Activated naive CD4-positive, alpha-beta T cell treated with anti-CD3 and anti-CD28 coated beads, Interleukin-2, amount 50 U/mL, for 24 hours (primary cell): Measurements from ENCODE around the gene GRIA4.

Source experiments
- H3K27ac Mint-ChIP-seq: one replicate; pipeline ENCODE4 v1.8.0; 2021; ENCODE audit warnings: mild to moderate bottlenecking, mixed read lengths
- H3K27me3 Mint-ChIP-seq: one replicate; pipeline ENCODE4 v1.8.0; 2021; ENCODE audit warnings: mixed read lengths
- H3K36me3 Mint-ChIP-seq: one replicate; pipeline ENCODE4 v1.8.0; 2021; ENCODE audit warnings: mixed read lengths
- H3K4me1 Mint-ChIP-seq: one replicate; pipeline ENCODE4 v1.8.0; 2021; ENCODE audit warnings: mixed read lengths
- H3K4me3 Mint-ChIP-seq: one replicate; pipeline ENCODE4 v1.8.0; 2021; ENCODE audit warnings: mild to moderate bottlenecking, mixed read lengths
- H3K9me3 Mint-ChIP-seq: one replicate; pipeline ENCODE4 v1.8.0; 2021; ENCODE audit warnings: mixed read lengths

GRIA4 gene

GRCh38 chr11:105829084-105829483, 219.2 kb downstream of the GRIA4 start:
- H3K4me3 Mint-ChIP-seq = no peak overlapping the region
- H3K9me3 Mint-ChIP-seq = no peaks in the 10 kb centered on the region
- no peaks in the 10 kb centered on the region for H3K36me3 Mint-ChIP-seq
- no peak overlapping the region for H3K27ac Mint-ChIP-seq
- H3K27me3 Mint-ChIP-seq = peaks cover 2% of the 10 kb centered on the region
- H3K4me1 Mint-ChIP-seq = no peaks in the 10 kb centered on the region

- H3K9me3 Mint-ChIP-seq = no peaks in the 10 kb centered on the region
- no peak overlapping the region for H3K4me3 Mint-ChIP-seq
Observed at GRCh38 chr11:105834461-105834860, 224.6 kb downstream of the GRIA4 start.

DNA sequence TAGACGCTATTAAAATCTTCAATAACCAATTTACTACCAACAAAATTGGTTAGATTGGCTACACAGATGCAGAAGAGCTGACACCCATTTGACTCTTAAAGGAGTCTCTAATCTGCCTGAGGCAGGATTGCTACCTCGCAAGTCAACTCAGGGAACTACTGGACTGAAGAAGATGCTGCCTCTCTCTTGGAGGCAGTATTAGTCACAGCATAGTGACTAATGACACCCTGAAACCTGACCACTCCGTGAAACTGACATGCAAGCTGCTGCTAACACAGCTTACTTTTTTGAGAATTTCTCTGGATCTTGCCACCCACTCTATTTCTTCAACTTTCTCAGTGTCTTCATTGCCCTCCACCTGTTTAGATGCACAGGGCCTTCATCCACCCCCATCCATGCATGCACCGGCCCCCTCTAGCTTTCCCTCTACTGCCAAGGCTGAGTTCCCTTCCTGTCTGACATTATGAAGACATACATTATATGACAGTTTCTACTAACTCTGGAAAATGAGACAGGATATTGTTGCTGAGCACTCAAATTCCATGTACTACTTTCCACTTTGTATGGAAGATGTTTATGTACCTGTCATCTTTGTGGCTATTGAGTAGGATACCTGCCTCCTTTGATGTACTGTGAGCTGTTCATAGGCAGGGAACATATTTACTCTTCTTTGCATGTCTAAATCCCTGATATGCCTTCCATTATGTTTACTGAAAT, 229.0 kb downstream of the GRIA4 start:
- no peaks in the 10 kb centered on the region for H3K9me3 Mint-ChIP-seq
- H3K4me1 Mint-ChIP-seq = no peaks in the 10 kb centered on the region

More at GRCh38 chr11:105834461-105834860, 224.6 kb downstream of the GRIA4 start:
- Mint-ChIP-seq H3K27me3 (peaks cover 2% of the 10 kb centered on the region), H3K27ac (no peak overlapping the region), H3K36me3 (no peaks in the 10 kb centered on the region), H3K4me1 (no peaks in the 10 kb centered on the region)

DNA sequence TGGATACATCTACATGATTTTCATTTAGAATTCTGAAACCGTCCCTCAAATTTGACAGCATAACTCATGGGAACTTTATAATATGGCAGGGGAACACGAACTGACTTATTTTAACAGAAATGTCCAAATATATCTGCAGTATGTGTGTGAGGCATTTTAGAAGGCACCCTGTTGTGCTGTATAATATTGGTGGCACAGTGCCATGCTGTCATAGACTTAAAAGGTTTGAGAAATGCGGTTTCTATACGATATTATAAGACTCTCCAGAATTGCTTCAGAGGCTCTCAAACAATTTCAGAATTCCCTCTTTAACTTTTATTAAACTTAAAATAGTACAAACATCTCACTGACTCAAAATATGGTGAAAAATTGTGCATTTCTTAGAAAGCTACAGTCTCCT, 230.5 kb downstream of the GRIA4 start:
- no peaks in the 10 kb centered on the region for H3K4me1 Mint-ChIP-seq
- no peaks in the 10 kb centered on the region for H3K27me3 Mint-ChIP-seq
- H3K36me3 Mint-ChIP-seq = no peaks in the 10 kb centered on the region
- H3K9me3 Mint-ChIP-seq = no peaks in the 10 kb centered on the region
- H3K27ac Mint-ChIP-seq = no peak overlapping the region
- H3K4me3 Mint-ChIP-seq = no peak overlapping the region

More for the DNA sequence above, 229.0 kb downstream of the GRIA4 start:
- no peak overlapping the region for H3K27ac Mint-ChIP-seq
- H3K36me3 Mint-ChIP-seq = no peaks in the 10 kb centered on the region
- no peaks in the 10 kb centered on the region for H3K27me3 Mint-ChIP-seq
- H3K4me3 Mint-ChIP-seq = no peak overlapping the region

DNA sequence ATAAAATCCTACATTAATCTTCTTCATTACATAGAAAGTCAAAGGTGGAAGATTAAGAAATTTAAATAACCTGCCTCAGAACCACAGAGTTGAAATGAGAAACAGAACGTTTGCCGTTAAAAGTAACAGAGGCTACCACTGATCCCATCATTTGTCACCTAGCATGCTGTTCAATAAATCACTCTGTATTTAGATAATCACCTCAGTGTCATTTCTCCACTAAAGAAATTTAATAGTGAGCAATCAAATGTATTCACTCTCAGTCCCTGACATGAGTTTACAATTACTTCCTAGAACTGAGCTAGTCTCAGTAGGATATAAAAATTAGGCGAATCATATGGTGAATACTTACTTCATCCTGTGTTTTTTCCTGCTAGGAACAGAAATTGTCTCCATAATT, 242.5 kb downstream of the GRIA4 start:
- H3K36me3 Mint-ChIP-seq = no peaks in the 10 kb centered on the region
- peaks cover 4% of the 10 kb centered on the region for H3K27me3 Mint-ChIP-seq
- no peaks in the 10 kb centered on the region for H3K4me1 Mint-ChIP-seq
- H3K9me3 Mint-ChIP-seq = no peaks in the 10 kb centered on the region
- no peak overlapping the region for H3K27ac Mint-ChIP-seq
- no peak overlapping the region for H3K4me3 Mint-ChIP-seq

GRCh38 chr11:105854269-105854668, 244.4 kb downstream of the GRIA4 start:
- no peaks in the 10 kb centered on the region for H3K36me3 Mint-ChIP-seq
- no peak overlapping the region for H3K27ac Mint-ChIP-seq

DNA sequence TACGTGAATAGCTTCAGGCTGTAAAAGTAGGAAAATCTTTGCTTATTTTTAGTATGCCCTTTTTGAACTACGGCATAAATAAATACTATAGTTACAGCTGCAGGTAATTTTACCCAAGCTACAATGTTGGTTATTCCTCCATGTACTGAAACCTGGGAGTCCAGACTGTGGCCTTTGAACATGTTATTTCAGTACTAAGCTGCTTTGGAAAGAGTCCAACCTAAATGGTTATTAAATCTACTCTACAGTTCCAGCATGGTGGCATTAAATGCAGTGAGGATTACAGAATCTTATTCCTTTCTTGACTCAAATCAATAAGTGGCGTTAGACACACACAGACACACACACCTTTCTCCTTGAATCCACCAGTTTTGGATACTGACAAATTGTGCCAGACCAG, 247.1 kb downstream of the GRIA4 start:
- no peak overlapping the region for H3K4me3 Mint-ChIP-seq
- no peak overlapping the region for H3K27ac Mint-ChIP-seq
- peaks cover 1% of the 10 kb centered on the region for H3K27me3 Mint-ChIP-seq
- H3K9me3 Mint-ChIP-seq = no peaks in the 10 kb centered on the region
- no peaks in the 10 kb centered on the region for H3K4me1 Mint-ChIP-seq
- H3K36me3 Mint-ChIP-seq = no peaks in the 10 kb centered on the region

More at GRCh38 chr11:105854269-105854668, 244.4 kb downstream of the GRIA4 start:
- Mint-ChIP-seq H3K9me3 (no peaks in the 10 kb centered on the region), H3K4me1 (no peaks in the 10 kb centered on the region), H3K4me3 (no peak overlapping the region), H3K27me3 (peaks cover 1% of the 10 kb centered on the region)

GRCh38 chr11:105857728-105858127, 247.9 kb downstream of the GRIA4 start:
- Mint-ChIP-seq H3K4me1 (no peaks in the 10 kb centered on the region), H3K27me3 (peaks cover 2% of the 10 kb centered on the region), H3K9me3 (no peaks in the 10 kb centered on the region), H3K27ac (no peak overlapping the region), H3K36me3 (no peaks in the 10 kb centered on the region), H3K4me3 (no peak overlapping the region)

DNA sequence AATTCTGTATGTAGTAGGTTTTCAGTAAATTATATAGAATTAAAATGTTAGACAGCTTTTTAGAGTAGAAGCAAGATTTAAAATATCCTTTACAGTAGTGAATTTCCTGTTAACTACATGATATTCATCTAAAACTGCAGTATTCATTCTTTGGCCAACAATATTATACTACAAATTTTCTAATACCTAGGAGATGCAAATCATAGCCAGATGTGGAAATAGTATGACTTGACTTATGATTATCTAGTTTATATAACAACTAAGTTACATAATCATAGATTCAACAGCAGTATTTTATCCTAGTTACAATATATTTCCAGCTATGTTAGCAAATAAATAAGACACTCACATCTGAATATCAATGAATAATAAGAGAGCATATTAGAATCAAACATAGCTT, 249.0 kb downstream of the GRIA4 start:
- no peak overlapping the region for H3K27ac Mint-ChIP-seq
- no peaks in the 10 kb centered on the region for H3K36me3 Mint-ChIP-seq
- no peak overlapping the region for H3K4me3 Mint-ChIP-seq
- H3K27me3 Mint-ChIP-seq = peaks cover 3% of the 10 kb centered on the region
- H3K4me1 Mint-ChIP-seq = no peaks in the 10 kb centered on the region
- H3K9me3 Mint-ChIP-seq = no peaks in the 10 kb centered on the region

DNA sequence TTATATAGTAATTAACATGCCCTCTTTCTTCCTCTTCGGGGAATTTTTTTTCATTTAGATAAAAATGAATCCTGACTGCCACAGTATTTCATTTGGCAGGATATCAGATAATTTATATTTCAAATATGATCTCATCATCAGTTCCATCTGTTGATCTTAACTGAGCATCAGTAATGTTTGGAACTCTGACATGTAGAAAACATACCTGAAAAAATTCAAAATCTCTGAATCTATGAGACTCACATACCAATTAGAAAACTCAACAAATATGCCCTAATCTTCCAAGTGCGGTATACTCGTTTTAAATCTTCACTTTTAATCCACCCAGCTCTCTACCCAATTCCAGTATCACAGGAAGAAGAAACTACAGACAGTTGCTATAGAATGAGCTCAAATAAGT, 250.2 kb downstream of the GRIA4 start:
- Mint-ChIP-seq H3K4me1 (no peaks in the 10 kb centered on the region), H3K27me3 (peaks cover 1% of the 10 kb centered on the region), H3K36me3 (no peaks in the 10 kb centered on the region), H3K27ac (no peak overlapping the region), H3K4me3 (no peak overlapping the region), H3K9me3 (no peaks in the 10 kb centered on the region)

GRCh38 chr11:105861225-105861624, 251.4 kb downstream of the GRIA4 start:
- no peaks in the 10 kb centered on the region for H3K4me1 Mint-ChIP-seq
- H3K27me3 Mint-ChIP-seq = peaks cover 1% of the 10 kb centered on the region
- no peak overlapping the region for H3K4me3 Mint-ChIP-seq
- no peaks in the 10 kb centered on the region for H3K36me3 Mint-ChIP-seq
- H3K27ac Mint-ChIP-seq = no peak overlapping the region
- H3K9me3 Mint-ChIP-seq = no peaks in the 10 kb centered on the region

- no peak overlapping the region for H3K4me3 Mint-ChIP-seq
- H3K36me3 Mint-ChIP-seq = no peaks in the 10 kb centered on the region
- H3K27me3 Mint-ChIP-seq = peaks cover 1% of the 10 kb centered on the region
- H3K9me3 Mint-ChIP-seq = no peaks in the 10 kb centered on the region
- no peaks in the 10 kb centered on the region for H3K4me1 Mint-ChIP-seq
- no peak overlapping the region for H3K27ac Mint-ChIP-seq
Observed at GRCh38 chr11:105862736-105863367, 253.0 kb downstream of the GRIA4 start.

GRCh38 chr11:105863523-105863922, 253.7 kb downstream of the GRIA4 start:
- Mint-ChIP-seq H3K36me3 (no peaks in the 10 kb centered on the region), H3K27me3 (peaks cover 3% of the 10 kb centered on the region), H3K27ac (no peak overlapping the region), H3K4me3 (no peak overlapping the region), H3K4me1 (no peaks in the 10 kb centered on the region), H3K9me3 (no peaks in the 10 kb centered on the region)

DNA sequence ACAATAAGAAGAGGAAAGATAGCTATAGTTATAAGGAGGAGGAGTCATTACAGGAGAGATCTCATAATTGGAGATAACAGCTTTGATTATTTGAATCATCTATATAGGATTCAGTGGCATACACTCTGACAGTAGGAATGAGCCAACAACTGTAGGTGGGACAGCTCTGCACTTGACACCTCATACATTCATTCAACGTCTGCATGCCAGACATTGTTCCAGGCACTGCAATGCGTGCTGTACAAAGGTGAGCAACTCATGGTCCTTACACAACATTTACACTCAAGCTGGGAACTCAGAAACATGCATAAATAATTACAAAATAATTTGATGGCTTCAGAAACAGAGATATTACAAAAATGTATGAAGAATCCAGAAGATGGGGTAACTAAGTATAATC, 257.9 kb downstream of the GRIA4 start:
- Mint-ChIP-seq H3K4me3 (no peak overlapping the region), H3K9me3 (no peaks in the 10 kb centered on the region), H3K4me1 (no peaks in the 10 kb centered on the region), H3K36me3 (no peaks in the 10 kb centered on the region), H3K27ac (no peak overlapping the region), H3K27me3 (peaks cover 5% of the 10 kb centered on the region)

DNA sequence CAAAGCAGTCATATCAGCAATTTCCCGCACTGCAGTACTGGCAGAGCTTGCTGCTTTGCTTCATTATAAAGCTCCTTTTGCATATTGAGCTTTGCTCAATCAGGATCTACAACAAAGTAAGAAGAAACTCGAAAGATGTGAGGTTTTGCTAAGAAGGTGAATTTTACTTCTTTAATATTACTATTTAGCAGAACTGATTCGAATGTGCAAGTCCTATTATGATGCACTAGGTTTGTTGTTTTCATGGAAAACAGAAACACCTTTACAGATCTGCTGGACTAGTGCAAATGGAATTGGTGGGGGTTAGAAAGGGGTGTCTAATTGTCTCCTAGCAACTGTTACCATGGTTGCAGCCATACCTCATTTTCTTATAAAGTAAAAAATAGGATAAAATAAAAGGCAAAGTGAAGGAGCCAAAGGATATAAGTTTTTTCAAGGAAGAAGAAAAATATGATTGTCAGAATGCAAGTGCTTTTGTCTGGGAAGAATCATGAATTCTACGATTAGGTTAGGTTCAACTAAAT, 259.0 kb downstream of the GRIA4 start:
- Mint-ChIP-seq H3K27ac (no peak overlapping the region), H3K36me3 (no peaks in the 10 kb centered on the region), H3K9me3 (no peaks in the 10 kb centered on the region), H3K4me3 (no peak overlapping the region), H3K27me3 (peaks cover 4% of the 10 kb centered on the region), H3K4me1 (no peaks in the 10 kb centered on the region)

GRCh38 chr11:105870516-105871113, 260.7 kb downstream of the GRIA4 start:
- Mint-ChIP-seq H3K27me3 (peaks cover 4% of the 10 kb centered on the region), H3K4me3 (no peak overlapping the region)

More at GRCh38 chr11:105870516-105871113, 260.7 kb downstream of the GRIA4 start:
- no peak overlapping the region for H3K27ac Mint-ChIP-seq
- H3K4me1 Mint-ChIP-seq = no peaks in the 10 kb centered on the region
- H3K36me3 Mint-ChIP-seq = no peaks in the 10 kb centered on the region
- no peaks in the 10 kb centered on the region for H3K9me3 Mint-ChIP-seq
